ENCODE results near the gene TESK1. TPM values are rescaled to one million over a fixed set of nuclear protein-coding genes. Genes with fewer than 3 reads are reported as not detected.

Gene TESK1
- total RNA-seq, 6 donors from 2014 or later, result 36.9 to 61.9 (median 43.6) TPM

- ATAC-seq (ENCODE audit: low FRiP score in 2 of 2), result no peak
Observed at GRCh38 chr9:35612843-35613242, 7.8 kb downstream of the TESK1 start.

GRCh38 chr9:35615981-35616680, 11.1 kb downstream of the TESK1 start:
- ATAC-seq (ENCODE audit: low FRiP score in 2 of 2), result no peak
- H3K27me3 ChIP-seq, result no peaks in the 10 kb centered on the region
- no peak overlapping the region for H3K4me3 ChIP-seq
- no peak overlapping the region for H3K27ac ChIP-seq
- 85 to 87% methylated on average over 17 of the region's 17 CpGs for WGBS, 2 donors
- H3K36me3 ChIP-seq, result no peaks in the 10 kb centered on the region
- H3K9me3 ChIP-seq, result no peaks in the 10 kb centered on the region
- peaks cover 14 to 26% (median 20%) of the 10 kb centered on the region in 4 donors for H3K4me1 ChIP-seq
- no peak for TF ChIP-seq CTCF (IDR thresholded peaks at IDR 0.05)
- TF ChIP-seq POLR2A (IDR thresholded peaks at IDR 0.05), result no peak
- DNase-seq, result peak in 1 of 2 donors; percentile 16

More at GRCh38 chr9:35612843-35613242, 7.8 kb downstream of the TESK1 start:
- DNase-seq, result no peak
- Histone ChIP-seq H3K36me3 (peaks cover 16 to 26% (median 23%) of the 10 kb centered on the region in 4 donors), H3K27ac (no peak overlapping the region), H3K9me3 (no peaks in the 10 kb centered on the region), H3K4me1 (peaks cover 10 to 18% (median 15%) of the 10 kb centered on the region in 4 donors), H3K27me3 (no peaks in the 10 kb centered on the region), H3K4me3 (no peak overlapping the region)
- WGBS, 2 donors, result 70 to 100% methylated on average over 2 of the region's 2 CpGs
- TF ChIP-seq CTCF (IDR thresholded peaks at IDR 0.05) (no peak), POLR2AphosphoS5 (IDR thresholded peaks at IDR 0.05) (no peak), POLR2A (IDR thresholded peaks at IDR 0.05) (no peak), EP300 (IDR thresholded peaks at IDR 0.05) (no peak)

DNA sequence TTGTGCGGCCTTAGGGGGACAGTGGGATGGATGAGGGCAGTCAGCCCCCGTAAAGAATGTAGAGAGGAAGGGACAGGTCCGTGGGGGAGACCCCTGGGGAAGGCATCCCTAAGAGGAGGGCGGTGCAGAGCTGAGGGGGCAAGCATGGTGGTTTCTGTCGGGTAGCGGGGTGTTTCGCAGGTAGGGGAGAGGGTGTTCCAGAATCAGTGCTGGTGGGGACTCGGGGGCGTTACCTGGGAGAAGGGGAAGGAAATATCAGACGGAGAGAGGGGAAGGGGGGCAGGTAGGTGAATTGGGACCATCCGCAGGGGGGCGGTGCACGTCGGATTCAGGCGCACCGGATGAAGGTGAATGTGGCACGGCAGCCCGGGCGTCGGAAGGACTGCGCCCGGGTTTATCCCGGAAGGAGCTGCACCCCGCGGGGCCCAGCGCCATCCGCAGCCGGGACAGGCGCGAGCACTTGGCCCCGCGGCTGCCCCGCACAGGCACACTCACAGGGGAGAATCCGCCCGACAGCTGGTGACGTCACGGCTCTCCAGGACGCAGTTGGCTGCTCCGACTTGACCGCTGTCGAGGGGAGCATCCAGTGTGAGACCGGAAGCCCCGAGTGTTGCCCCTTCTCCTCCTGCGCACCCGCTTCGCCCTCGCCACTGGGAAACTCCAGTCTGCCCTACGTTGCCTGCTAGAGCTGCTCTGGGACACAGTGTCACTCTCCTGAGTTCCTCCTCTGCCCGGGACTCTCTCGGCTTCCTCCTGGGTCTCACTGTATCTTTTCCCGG, 11.8 kb downstream of the TESK1 start:
- Histone ChIP-seq H3K4me3 (peak overlapping the region; percentile 32 to 54 (median 43)), H3K4me1 (peaks cover 14 to 25% (median 18%) of the 10 kb centered on the region in 4 donors), H3K27ac (peak overlapping the region in 2 of 4 donors; percentile 57 to 72), H3K36me3 (no peaks in the 10 kb centered on the region), H3K9me3 (no peaks in the 10 kb centered on the region), H3K27me3 (no peaks in the 10 kb centered on the region)
- peak; percentile 89 to 90 for DNase-seq
- TF ChIP-seq POLR2AphosphoS5 (IDR thresholded peaks at IDR 0.05), result peak in 1 of 2 donors; percentile 12
- peak in 3 of 6 experiments; percentile 14 to 21 (median 19) for TF ChIP-seq CTCF (IDR thresholded peaks at IDR 0.05)
- TF ChIP-seq EP300 (IDR thresholded peaks at IDR 0.05), result no peak
- TF ChIP-seq POLR2A (IDR thresholded peaks at IDR 0.05), result peak in 2 of 4 donors; percentile 33 to 62
- peak; percentile 60 to 88 for ATAC-seq (ENCODE audit: low FRiP score in 2 of 2)
- 12 to 19% methylated on average over 26 to 50 of the region's 51 CpGs for WGBS, 2 donors

GRCh38 chr9:35617548-35617947, 12.5 kb downstream of the TESK1 start:
- WGBS, 2 donors, result 68 to 75% methylated on average over 8 of the region's 8 CpGs
- no peak for ATAC-seq (ENCODE audit: low FRiP score in 2 of 2)
- Histone ChIP-seq H3K4me3 (peak overlapping the region in 3 of 4 donors; percentile 41 to 54 (median 45)), H3K27ac (peak overlapping the region in 2 of 4 donors; percentile 61 to 72), H3K9me3 (no peaks in the 10 kb centered on the region), H3K4me1 (peaks cover 14 to 25% (median 18%) of the 10 kb centered on the region in 4 donors), H3K27me3 (no peaks in the 10 kb centered on the region), H3K36me3 (no peaks in the 10 kb centered on the region)
- no peak for DNase-seq
- TF ChIP-seq POLR2A (IDR thresholded peaks at IDR 0.05) (no peak), CTCF (IDR thresholded peaks at IDR 0.05) (no peak), POLR2AphosphoS5 (IDR thresholded peaks at IDR 0.05) (no peak), EP300 (IDR thresholded peaks at IDR 0.05) (no peak)

Data from upper lobe of left lung (tissue), 6 donors.